ENCODE results near the gene RAPGEF5.

RAPGEF5 gene

DNA sequence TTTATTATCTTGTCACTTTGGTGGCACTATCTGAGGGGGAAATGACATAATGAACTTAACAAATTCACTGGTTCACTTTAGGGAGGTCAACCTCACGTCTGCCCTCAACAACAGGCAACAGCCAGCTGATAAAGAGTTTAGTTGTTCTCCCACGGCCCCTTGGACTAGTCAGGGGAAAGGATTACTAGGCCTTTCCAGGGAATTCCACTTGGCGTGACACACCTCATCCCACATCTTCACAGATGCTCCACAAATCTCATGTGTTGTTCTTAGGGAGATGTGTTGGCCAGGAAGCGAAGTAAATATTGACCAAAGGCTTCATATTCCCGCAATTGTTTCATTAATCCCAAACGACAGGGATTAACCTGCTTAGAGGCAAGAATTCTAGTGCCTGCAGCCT lies 227.8 kb downstream of the RAPGEF5 start:
- DNase-seq (ENCODE audit: extremely low read depth in 1 of 2, low read depth in 1 of 2) = no peak

GRCh38 chr7:22128528-22128920 lies 228.4 kb downstream of the RAPGEF5 start:
- DNase-seq (ENCODE audit: extremely low read depth in 1 of 2, low read depth in 1 of 2) = no peak

DNA sequence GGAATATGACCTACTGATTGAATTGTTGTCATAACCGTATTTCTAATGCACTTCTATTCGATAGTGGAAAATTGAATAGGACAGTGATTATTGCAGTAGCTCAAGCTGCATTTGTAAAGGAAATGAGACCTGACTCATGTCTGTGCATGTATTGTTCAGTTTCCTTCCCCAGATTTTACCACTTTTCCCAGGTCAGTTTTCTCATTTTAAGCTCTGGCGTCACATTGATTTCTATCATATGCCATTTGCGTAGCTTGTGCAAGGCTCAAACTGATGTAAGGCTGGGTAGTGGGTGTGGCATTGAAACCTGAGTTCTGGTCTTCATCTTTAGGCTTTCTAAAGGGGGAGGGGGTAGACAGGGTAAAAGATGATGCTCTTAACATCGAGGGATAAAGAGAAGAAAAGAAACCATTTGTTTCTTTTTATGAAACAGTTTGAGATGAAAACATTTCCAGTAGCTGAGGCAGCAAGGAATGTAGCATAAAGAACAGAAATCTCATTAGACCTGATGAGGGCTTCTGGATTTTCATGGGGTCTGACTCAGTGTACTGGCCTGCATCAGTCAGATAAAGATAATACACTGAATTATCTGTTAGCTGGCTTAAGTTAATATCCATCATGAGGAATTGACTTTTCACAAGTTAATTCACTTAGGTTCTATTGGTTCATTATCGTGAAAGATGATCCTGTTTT lies 229.0 kb downstream of the RAPGEF5 start:
- DNase-seq (ENCODE audit: extremely low read depth in 1 of 2, low read depth in 1 of 2) = no peak

DNA sequence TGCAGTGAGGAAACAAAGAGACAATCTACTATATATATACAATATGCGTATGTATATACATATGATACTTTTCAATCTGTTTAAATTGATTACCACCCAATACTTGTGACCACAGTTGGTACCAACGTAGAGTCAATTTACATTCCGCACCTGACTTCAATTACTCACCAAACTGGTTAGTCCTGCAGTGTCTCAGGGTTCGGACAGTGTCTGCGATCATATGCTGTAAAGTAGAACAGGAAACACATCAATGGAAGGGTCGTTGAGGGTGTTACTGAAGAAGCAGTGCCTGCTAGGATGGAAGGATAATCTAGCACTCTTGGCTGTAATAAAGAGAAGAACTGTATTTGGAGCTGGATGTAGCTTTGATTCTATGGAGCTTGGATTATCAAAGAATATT lies 231.5 kb downstream of the RAPGEF5 start:
- no peak for DNase-seq (ENCODE audit: extremely low read depth in 1 of 2, low read depth in 1 of 2)

DNA sequence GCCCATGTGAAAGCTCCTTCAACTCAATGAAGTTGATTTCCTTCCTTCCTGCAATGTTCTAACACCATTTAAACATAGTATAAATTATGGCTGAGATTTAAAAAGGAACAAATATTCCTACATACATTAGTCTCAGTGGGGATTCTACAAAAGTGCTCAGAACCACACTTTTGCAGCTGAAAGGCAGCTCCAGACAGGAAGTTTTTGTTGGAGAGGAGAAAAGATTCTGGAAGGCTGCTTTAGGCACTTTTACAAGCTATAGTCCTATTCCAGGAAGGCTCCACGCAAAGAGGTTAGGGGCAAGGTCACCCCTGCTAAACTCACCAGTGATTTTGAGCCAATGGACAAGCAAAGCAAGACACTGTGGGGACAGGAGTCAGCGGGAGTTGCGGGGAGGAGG lies 232.0 kb downstream of the RAPGEF5 start:
- DNase-seq (ENCODE audit: extremely low read depth in 1 of 2, low read depth in 1 of 2) = no peak

- DNase-seq (ENCODE audit: extremely low read depth in 1 of 2, low read depth in 1 of 2) = no peak
Measured at GRCh38 chr7:22123139-22123538, 233.8 kb downstream of the RAPGEF5 start.

DNA sequence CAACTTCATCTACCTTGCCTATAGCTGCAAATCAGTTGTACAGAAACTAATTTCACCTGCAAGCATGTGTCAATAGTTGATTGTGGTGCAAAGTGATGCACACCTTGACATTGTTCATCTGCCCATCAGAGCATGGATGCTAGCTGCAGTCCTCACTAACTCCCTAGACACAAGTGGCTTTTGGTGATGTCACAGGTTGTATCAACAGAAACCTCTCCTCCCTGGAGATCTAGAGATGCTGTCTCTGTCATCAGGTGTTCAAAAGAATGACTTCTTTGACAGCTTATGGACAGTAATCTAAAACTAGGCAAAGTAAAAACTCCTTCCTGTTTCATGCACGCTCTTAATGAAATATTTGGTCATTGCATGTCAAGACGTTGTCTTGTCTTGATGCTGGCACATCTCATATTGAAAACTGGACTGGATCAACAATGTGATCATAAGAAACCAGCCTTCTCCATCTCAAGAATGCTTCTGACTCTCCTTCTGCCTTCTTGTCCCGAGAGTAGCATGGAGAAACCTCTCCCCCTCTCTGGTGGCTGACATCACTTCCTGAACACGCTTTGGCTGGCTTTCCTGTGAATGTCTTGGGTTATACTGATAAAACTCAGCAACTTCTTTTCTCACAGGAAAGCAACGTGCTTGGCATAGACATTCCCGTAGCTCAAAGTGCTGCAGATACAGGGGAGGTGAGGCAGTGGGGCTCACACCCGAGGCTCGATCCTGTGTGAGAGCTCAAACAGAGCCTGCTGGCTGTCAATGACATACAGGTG lies 235.1 kb downstream of the RAPGEF5 start:
- DNase-seq (ENCODE audit: extremely low read depth in 1 of 2, low read depth in 1 of 2) = no peak

GRCh38 chr7:22120391-22121053 lies 236.4 kb downstream of the RAPGEF5 start:
- no peak for DNase-seq (ENCODE audit: extremely low read depth in 1 of 2, low read depth in 1 of 2)

GRCh38 chr7:22117222-22117621 lies 239.7 kb downstream of the RAPGEF5 start:
- DNase-seq (ENCODE audit: extremely low read depth in 1 of 2, low read depth in 1 of 2) = no peak

- no peak for DNase-seq (ENCODE audit: extremely low read depth in 1 of 2, low read depth in 1 of 2)
Measured at GRCh38 chr7:22116451-22117030, 240.4 kb downstream of the RAPGEF5 start.

DNA sequence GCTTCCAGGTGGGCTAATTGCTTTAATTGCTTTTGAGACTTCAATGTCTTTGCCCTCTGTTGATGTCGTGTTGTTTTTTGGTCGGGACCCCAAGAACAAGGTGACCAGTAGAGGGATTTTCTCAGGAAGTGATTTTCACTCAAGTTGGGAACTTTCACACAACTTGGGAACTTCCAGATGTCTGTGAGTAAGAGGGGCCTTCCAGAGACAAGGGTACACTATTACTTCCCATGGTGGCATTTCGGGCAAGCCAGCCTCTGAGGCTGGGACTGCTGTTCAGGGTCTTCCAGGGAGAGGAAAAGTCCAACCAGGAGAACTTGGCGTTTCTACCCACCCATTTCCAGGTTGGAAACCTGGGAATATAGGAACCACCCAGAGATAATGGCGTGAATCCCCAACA lies 241.3 kb downstream of the RAPGEF5 start:
- no peak for DNase-seq (ENCODE audit: extremely low read depth in 1 of 2, low read depth in 1 of 2)

GRCh38 chr7:22114440-22114981 lies 242.4 kb downstream of the RAPGEF5 start:
- no peak for DNase-seq (ENCODE audit: extremely low read depth in 1 of 2, low read depth in 1 of 2)

GRCh38 chr7:22113041-22113440 lies 243.9 kb downstream of the RAPGEF5 start:
- no peak for DNase-seq (ENCODE audit: extremely low read depth in 1 of 2, low read depth in 1 of 2)

DNA sequence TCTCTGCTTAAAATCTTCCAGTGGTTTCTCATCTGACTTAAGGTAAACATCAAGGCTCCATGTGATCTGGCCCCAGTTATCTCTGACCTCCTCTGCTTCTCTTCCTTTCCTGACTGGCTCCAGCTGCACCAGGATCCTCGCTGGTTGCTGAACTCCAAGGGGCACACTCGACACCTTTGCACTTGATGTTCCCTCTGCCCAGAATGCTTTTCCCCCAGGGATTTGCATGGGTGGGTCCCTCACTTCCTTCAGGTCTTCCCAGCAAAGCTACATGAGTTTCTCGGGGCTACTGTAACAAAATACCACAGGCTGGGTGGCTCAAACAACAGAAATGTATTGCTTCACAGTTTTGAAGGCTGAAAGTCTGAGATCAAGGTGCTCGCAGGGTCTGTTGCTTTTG lies 245.3 kb downstream of the RAPGEF5 start:
- no peak for DNase-seq (ENCODE audit: extremely low read depth in 1 of 2, low read depth in 1 of 2)

- DNase-seq (ENCODE audit: extremely low read depth in 1 of 2, low read depth in 1 of 2) = no peak
Measured at GRCh38 chr7:22110881-22111280, 246.1 kb downstream of the RAPGEF5 start.

GRCh38 chr7:22110227-22110839 lies 246.6 kb downstream of the RAPGEF5 start:
- DNase-seq (ENCODE audit: extremely low read depth in 1 of 2, low read depth in 1 of 2) = peak; percentile 13 to 15

DNA sequence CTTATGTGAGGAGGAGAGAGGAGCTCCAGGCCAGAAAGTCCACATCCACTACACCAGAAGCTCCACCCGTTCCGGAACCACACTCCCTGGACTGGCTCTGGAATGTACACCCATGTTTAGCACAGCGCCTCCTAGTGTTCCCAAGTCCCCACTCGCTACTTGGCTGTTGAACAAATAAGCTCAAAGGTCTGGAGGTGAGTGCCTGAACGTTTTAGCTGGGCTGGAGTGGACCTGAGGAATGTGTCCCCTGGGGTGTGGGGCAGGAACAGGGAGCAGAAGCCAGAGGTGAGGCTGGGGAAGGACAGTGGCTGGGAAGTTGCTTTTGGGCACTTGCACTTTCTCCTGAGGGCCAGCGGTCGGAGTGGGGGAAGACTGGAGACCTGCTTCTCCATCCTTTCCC lies 247.2 kb downstream of the RAPGEF5 start:
- DNase-seq (ENCODE audit: extremely low read depth in 1 of 2, low read depth in 1 of 2) = peak in 1 of 2 donors; percentile 9

GRCh38 chr7:22108151-22108845 lies 248.7 kb downstream of the RAPGEF5 start:
- DNase-seq (ENCODE audit: extremely low read depth in 1 of 2, low read depth in 1 of 2) = no peak

GRCh38 chr7:22105550-22105949 lies 251.4 kb downstream of the RAPGEF5 start:
- no peak for DNase-seq (ENCODE audit: extremely low read depth in 1 of 2, low read depth in 1 of 2)

Data from stimulated activated CD8-positive, alpha-beta memory T cell treated with anti-CD3 and anti-CD28 coated beads, Interleukin-7, amount 100 ng/mL, for 48 hours (primary cell).